Tibial nerve (tissue), 4 donors: ENCODE results near the gene FGF14. TPM values are rescaled to one million over a fixed set of nuclear protein-coding genes. Genes with fewer than 3 reads are reported as not detected.

ENCODE experiments used
- DNase-seq, 2 donors: peaks; one replicate each; pipeline ENCODE4 v3.0.0-alpha.2; 2019; ENCODE audit warnings: low spot score in 2 of 2
- H3K27ac ChIP-seq, 4 donors: fragments of 200-600 bp; sonication (generic) in 3 of 4; one replicate each; pipeline ENCODE4 v1.5.1; 2017 to 2019; ENCODE audit warnings: mild to moderate bottlenecking in 1 of 4
- H3K27me3 ChIP-seq, 2 donors: fragments of 200-600 bp; sonication (generic) in 1 of 2; one replicate each; pipeline versions ENCODE4 v1.5.1 to v1.6.0; 2017 to 2019
- H3K36me3 ChIP-seq, 3 donors: fragments of 200-600 bp; sonication (generic); one replicate each; pipeline ENCODE4 v1.5.1; 2018 to 2019
- H3K4me1 ChIP-seq, 4 donors: fragments of 200-600 bp; sonication (generic) in 3 of 4; one replicate each; pipeline ENCODE4 v1.5.1; 2017 to 2019
- H3K4me3 ChIP-seq, 4 donors: fragments of 200-600 bp; sonication (generic) in 3 of 4; one replicate each; pipeline ENCODE4 v1.5.1; 2017 to 2019; ENCODE audit warnings: mild to moderate bottlenecking in 1 of 4, moderate library complexity in 1 of 4
- H3K9me3 ChIP-seq, 4 donors: fragments of 200-600 bp; sonication (generic) in 3 of 4; one replicate each; pipeline ENCODE4 v1.5.1; 2017 to 2019
- EP300 ChIP-seq, 2 donors: sonication (generic); formaldehyde crosslinking; IDR thresholded peaks; one replicate each; pipeline ENCODE4 v1.6.1; 2017; ENCODE audit warnings: antibody characterized with exemption in 2 of 2, mild to moderate bottlenecking in 1 of 2
- POLR2A ChIP-seq, 2 donors: fragments of 450-650 bp; IDR thresholded peaks; one replicate each; pipeline ENCODE4 v1.6.1; 2017; ENCODE audit warnings: antibody characterized with exemption in 2 of 2, mild to moderate bottlenecking in 2 of 2, moderate library complexity in 2 of 2
- WGBS, 2 donors: methylation state at CpG; one replicate each; pipeline ENCODE4 v1.1.5; 2018; 5-methylcytosine and 5-hydroxymethylcytosine counted together
- total RNA-seq, 4 donors: library from RNA; depleted of rRNA; stranded (reverse); fragments of >200 nt; gene quantifications; one replicate each; pipeline ENCODE4 v1.1.0, GENCODE V29; 2016
- TF ChIP-seq, protein P1 (sequence below), 5 experiments: fragments of 200-600 bp in 3 of 5; fragments of 450-650 bp in 2 of 5; sonication (generic) in 3 of 5; IDR thresholded peaks; one replicate each; pipeline ENCODE4 v1.5.1; 2016 to 2019; ENCODE audit warnings: antibody characterized with exemption in 5 of 5, mild to moderate bottlenecking in 3 of 5, moderate library complexity in 2 of 5

The FGF14 gene
- total RNA-seq, 4 donors from 2014 or later: 0.20 to 2.1 (median 0.21) TPM; not detected in 1

DNA sequence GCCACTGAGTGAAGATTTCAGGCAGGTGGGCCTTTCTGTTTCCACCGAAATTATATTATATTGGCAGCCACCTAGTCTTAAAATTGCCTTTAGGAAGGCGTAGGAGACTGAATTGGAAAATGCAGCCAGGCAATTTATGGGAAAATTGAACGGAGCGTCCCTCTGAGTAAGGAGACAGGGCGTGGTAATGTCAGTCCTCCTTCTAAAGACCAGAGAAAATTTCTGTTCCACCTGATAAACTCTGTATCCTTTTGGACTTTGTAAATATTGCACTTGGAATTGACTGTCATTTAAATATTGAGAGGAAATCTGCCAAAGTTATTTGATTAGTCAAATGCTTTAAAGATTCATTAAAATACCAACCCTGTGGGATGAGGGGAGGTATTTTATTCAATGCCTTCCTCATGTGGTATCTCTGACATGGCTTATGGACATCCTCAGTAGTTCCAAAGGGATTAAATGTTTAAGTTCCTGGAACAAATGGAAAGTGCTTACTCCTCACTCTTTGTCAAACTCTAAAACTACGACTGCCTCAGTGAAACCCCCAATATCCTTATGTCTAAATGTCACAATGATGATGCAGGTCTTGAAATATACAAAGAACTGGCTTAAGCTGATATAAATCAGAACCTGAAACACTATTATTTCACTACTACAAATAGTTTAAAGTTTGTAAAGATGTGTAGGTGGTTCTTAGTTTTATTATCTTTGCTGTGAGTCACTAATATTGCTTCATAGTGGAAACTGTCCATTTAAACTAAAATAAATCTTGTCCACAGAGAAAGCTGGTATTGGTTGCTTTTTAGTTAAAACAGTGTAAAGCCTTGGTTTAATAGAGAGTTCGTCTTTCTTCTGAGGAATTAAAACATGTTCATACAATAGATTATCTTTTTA, 203.2 kb downstream of the FGF14 start:
- no peak for DNase-seq

DNA sequence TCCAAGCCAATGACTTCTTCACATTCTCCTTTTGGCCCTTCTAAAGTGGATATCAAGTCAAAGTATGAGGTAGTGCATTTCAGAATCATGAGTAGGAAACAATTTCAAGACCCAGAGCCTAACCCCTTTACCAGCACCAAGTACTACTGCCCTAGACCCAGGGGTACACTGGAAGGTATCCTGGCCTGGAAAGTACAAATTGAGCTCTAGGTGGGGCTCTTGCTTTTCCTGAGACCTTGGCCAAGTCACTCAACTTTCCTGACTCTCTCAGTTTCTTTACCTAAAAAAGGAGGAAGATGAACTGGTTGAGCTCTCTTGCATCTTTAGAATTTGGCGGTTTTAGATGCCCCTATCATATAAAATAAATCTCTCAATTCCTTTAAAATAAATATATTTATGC, 204.7 kb downstream of the FGF14 start:
- TF ChIP-seq, protein P1, sequence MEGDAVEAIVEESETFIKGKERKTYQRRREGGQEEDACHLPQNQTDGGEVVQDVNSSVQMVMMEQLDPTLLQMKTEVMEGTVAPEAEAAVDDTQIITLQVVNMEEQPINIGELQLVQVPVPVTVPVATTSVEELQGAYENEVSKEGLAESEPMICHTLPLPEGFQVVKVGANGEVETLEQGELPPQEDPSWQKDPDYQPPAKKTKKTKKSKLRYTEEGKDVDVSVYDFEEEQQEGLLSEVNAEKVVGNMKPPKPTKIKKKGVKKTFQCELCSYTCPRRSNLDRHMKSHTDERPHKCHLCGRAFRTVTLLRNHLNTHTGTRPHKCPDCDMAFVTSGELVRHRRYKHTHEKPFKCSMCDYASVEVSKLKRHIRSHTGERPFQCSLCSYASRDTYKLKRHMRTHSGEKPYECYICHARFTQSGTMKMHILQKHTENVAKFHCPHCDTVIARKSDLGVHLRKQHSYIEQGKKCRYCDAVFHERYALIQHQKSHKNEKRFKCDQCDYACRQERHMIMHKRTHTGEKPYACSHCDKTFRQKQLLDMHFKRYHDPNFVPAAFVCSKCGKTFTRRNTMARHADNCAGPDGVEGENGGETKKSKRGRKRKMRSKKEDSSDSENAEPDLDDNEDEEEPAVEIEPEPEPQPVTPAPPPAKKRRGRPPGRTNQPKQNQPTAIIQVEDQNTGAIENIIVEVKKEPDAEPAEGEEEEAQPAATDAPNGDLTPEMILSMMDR (IDR thresholded peaks at IDR 0.05): no peak
- TF ChIP-seq EP300 (IDR thresholded peaks at IDR 0.05): no peak
- no peak for TF ChIP-seq POLR2A (IDR thresholded peaks at IDR 0.05)
- no peaks in the 10 kb centered on the region for H3K27me3 ChIP-seq
- 83 to 89% methylated on average over 1 of the region's 1 CpG for WGBS, 2 donors
- no peaks in the 10 kb centered on the region for H3K4me1 ChIP-seq
- H3K4me3 ChIP-seq: no peak overlapping the region
- H3K27ac ChIP-seq: no peak overlapping the region
- H3K9me3 ChIP-seq: no peaks in the 10 kb centered on the region
- no peak for DNase-seq
- H3K36me3 ChIP-seq: no peaks in the 10 kb centered on the region

More for the DNA sequence above, 203.2 kb downstream of the FGF14 start:
- TF ChIP-seq POLR2A (IDR thresholded peaks at IDR 0.05) (no peak), EP300 (IDR thresholded peaks at IDR 0.05) (no peak)
- TF ChIP-seq, protein P1 (IDR thresholded peaks at IDR 0.05): no peak
- Histone ChIP-seq H3K9me3 (no peaks in the 10 kb centered on the region), H3K4me3 (no peak overlapping the region), H3K36me3 (no peaks in the 10 kb centered on the region), H3K4me1 (no peaks in the 10 kb centered on the region), H3K27ac (no peak overlapping the region), H3K27me3 (no peaks in the 10 kb centered on the region)
- WGBS, 2 donors: 57 to 65% methylated on average over 7 of the region's 7 CpGs

DNA sequence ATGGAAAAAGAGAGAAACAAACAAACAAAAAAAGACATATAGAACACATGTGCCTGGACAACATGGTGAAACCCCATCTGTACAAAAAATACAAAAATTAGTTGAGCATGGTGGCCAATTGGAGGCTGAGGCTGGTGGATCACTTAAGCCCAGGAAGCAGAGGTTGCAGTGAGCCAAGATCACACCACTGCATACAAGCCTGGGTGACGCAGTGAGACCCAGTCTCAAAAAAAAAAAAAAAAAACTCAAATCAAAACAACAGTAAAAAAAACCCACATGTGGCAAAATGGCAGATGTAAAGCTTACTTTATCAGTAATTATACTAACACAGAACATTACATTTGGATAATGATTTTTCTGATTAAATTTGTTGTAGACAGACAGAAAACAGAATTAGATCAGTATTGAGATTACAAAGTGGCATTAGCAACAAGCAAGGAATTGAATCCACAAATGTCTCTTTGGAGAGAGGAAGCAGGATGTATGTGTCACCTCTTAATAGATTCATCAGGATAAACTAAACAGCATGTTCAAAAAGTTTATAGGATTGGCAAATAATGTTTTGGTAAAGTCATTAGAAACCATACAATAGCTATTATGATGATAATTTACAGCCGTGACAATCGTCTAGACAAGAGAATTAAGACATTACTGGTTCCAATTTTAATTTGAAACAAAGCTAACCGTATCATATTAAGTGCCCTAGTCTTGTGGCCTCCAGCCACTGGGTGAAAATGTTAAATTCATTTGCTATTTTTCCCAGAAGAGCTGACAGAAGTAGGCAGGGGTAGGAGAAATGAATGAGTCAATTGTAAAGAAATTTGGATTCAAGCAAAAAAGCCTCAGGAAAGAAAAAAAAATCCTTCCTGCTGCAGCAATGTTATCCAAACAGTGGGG, 206.0 kb downstream of the FGF14 start:
- DNase-seq: no peak
- no peak for TF ChIP-seq POLR2A (IDR thresholded peaks at IDR 0.05)
- no peak for TF ChIP-seq EP300 (IDR thresholded peaks at IDR 0.05)
- TF ChIP-seq, protein P1 (IDR thresholded peaks at IDR 0.05): no peak
- H3K4me3 ChIP-seq: no peak overlapping the region
- no peaks in the 10 kb centered on the region for H3K36me3 ChIP-seq
- no peaks in the 10 kb centered on the region for H3K4me1 ChIP-seq
- H3K27ac ChIP-seq: no peak overlapping the region
- no peaks in the 10 kb centered on the region for H3K27me3 ChIP-seq
- 30 to 31% methylated on average over 4 of the region's 4 CpGs for WGBS, 2 donors
- no peaks in the 10 kb centered on the region for H3K9me3 ChIP-seq

DNA sequence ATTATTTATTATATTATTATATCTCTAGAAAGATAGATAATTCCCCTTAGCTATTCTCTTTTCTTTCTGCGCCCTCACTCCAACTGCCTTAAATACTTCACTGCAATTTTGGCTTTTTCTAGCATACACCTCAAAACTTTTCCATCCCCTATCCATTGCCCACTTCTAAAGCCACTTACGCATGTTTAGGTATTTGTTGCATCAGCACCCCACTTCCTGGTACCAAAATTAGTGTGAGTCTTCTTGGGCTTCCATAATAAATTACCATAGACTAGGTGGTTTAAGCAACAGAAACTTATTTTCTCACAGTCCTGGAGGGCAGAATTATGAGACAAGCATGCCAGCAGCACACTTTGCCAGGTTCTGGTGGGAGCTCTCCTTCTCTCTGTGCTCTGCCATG, 209.0 kb downstream of the FGF14 start:
- no peak overlapping the region for H3K4me3 ChIP-seq
- DNase-seq: no peak
- 95 to 98% methylated on average over 2 of the region's 2 CpGs for WGBS, 2 donors
- TF ChIP-seq EP300 (IDR thresholded peaks at IDR 0.05): no peak
- TF ChIP-seq POLR2A (IDR thresholded peaks at IDR 0.05): no peak
- TF ChIP-seq, protein P1 (IDR thresholded peaks at IDR 0.05): no peak
- no peaks in the 10 kb centered on the region for H3K9me3 ChIP-seq
- H3K27me3 ChIP-seq: no peaks in the 10 kb centered on the region
- H3K36me3 ChIP-seq: no peaks in the 10 kb centered on the region
- H3K4me1 ChIP-seq: no peaks in the 10 kb centered on the region
- no peak overlapping the region for H3K27ac ChIP-seq
